ENCODE measurements around the gene GNAQ. TPM values are rescaled to one million over a fixed set of nuclear protein-coding genes. Genes with fewer than 3 reads are reported as not detected.

GNAQ gene
- total RNA-seq, 1 experiment from 2014 or later: 28.7 TPM

- intact Hi-C loops (cut with micrococcal nuclease): no loop called here
- CTCF ChIA-PET: no interaction called here
- no peak overlapping the region for H3K4me3 ChIP-seq (replicated peaks in 1 of 2; ENCODE audit: low read depth in 1 of 2, low read length in 2 of 2)
- no peak for TF ChIP-seq CTCF (IDR thresholded peaks at IDR 0.05 in 2 of 3, conservative IDR thresholded peaks at IDR 0.05 in 1 of 3; ENCODE audit: borderline replicate concordance in 1 of 3, insufficient read depth in 1 of 3, low read depth in 2 of 3, low read length in 2 of 3)
- no peak for TF ChIP-seq EZH2phosphoT487 (IDR thresholded peaks at IDR 0.05; ENCODE audit: borderline replicate concordance)
- no peak for TF ChIP-seq POLR2AphosphoS5 (IDR thresholded peaks at IDR 0.05; ENCODE audit: low read depth, low read length)
- no peak for TF ChIP-seq ZNF274 (IDR thresholded peaks at IDR 0.05; ENCODE audit: low read depth, low read length)
- no peak for TF ChIP-seq EZH2 (IDR thresholded peaks at IDR 0.05)
- TF ChIP-seq CEBPB (IDR thresholded peaks at IDR 0.05; ENCODE audit: low read depth): no peak
- TF ChIP-seq JUND (IDR thresholded peaks at IDR 0.05): no peak
- no peak for TF ChIP-seq CBX3 (IDR thresholded peaks at IDR 0.05; ENCODE audit: low read depth)
- no peak for TF ChIP-seq ZBTB33 (IDR thresholded peaks at IDR 0.05; ENCODE audit: extremely low read depth, insufficient replicate concordance, low read length)
- no peak for TF ChIP-seq EGR1 (IDR thresholded peaks at IDR 0.05; ENCODE audit: low read depth)
- no peak for TF ChIP-seq POLR2A (IDR thresholded peaks at IDR 0.05; ENCODE audit: borderline replicate concordance, extremely low read depth, insufficient read depth, insufficient read length)
- no peak for TF ChIP-seq REST (IDR thresholded peaks at IDR 0.05; ENCODE audit: low read depth)
- no peak for TF ChIP-seq MAX (IDR thresholded peaks at IDR 0.05)
- no peak for TF ChIP-seq RAD21 (IDR thresholded peaks at IDR 0.05; ENCODE audit: low read depth)
- no peak for TF ChIP-seq FOSL1 (IDR thresholded peaks at IDR 0.05; ENCODE audit: low read depth)
- TF ChIP-seq TCF7L2 (IDR thresholded peaks at IDR 0.05; ENCODE audit: borderline replicate concordance, extremely low read depth, insufficient read depth, insufficient read length): no peak
- TF ChIP-seq SIN3A (IDR thresholded peaks at IDR 0.05; ENCODE audit: low read depth): no peak
- no peak for TF ChIP-seq YY1 (IDR thresholded peaks at IDR 0.05; ENCODE audit: extremely low read depth, insufficient replicate concordance, low read depth, low read length)
- no peak for TF ChIP-seq ATF3 (IDR thresholded peaks at IDR 0.05)
- TF ChIP-seq ELF1 (IDR thresholded peaks at IDR 0.05; ENCODE audit: borderline replicate concordance, low read depth): no peak
- H3K27ac ChIP-seq (ENCODE audit: low read depth, low read length): no peak overlapping the region
- DNase-seq (ENCODE audit: low read depth, low spot score) (no peak), ATAC-seq (no peak)
- no peaks in the 10 kb centered on the region for H3K36me3 ChIP-seq (ENCODE audit: control insufficient read depth in 1 of 2, insufficient read depth in 2 of 2, low read length in 2 of 2)
- H4K20me1 ChIP-seq (ENCODE audit: insufficient read depth): no peaks in the 10 kb centered on the region
- H3K9me3 ChIP-seq (ENCODE audit: control insufficient read depth in 1 of 2, insufficient read depth in 1 of 2, low read depth in 1 of 2, low read length in 2 of 2): no peaks in the 10 kb centered on the region
- H3K9me2 ChIP-seq (ENCODE audit: insufficient read depth): no peaks in the 10 kb centered on the region
- H3K4me2 ChIP-seq (ENCODE audit: low read length): no peak overlapping the region
- H3K4me1 ChIP-seq (ENCODE audit: control insufficient read depth in 1 of 2, insufficient read depth in 2 of 2, low read length in 2 of 2): no peaks in the 10 kb centered on the region
- BruUV-seq (replicated peaks): no TSS peak
- RAD21 ChIA-PET (ENCODE audit: low non-redundant PET in 1 of 2, low total read pairs in 2 of 2, uncharacterized antibody in 2 of 2, unreplicated experiment in 2 of 2): no interaction called here
- H3K79me2 ChIP-seq (ENCODE audit: insufficient read depth, low read length): 0 out of 2 replicates have a peak, but pooled peaks cover 4% of the 10 kb centered on the region
- POLR2A ChIA-PET: no interaction called here
- H3K27me3 ChIP-seq (ENCODE audit: insufficient read depth, low read length): no peaks in the 10 kb centered on the region
- no peak overlapping the region for H2AFZ ChIP-seq (ENCODE audit: low read depth, low read length, poor library complexity, severe bottlenecking)
- H3K9ac ChIP-seq (ENCODE audit: low read length): no peak overlapping the region
These were observed 41.7 kb downstream of the GNAQ start for GRCh38 chr9:77989909-77990308.
